Neural cell (in vitro differentiated cells): ENCODE measurements around the gene ANO5. TPM values are rescaled to one million over a fixed set of nuclear protein-coding genes. Genes with fewer than 3 reads are reported as not detected.

Experiments used
- H2AFZ ChIP-seq: fragments of 200-600, 300-800 bp; sonication (generic), shearing (Covaris generic); 2 replicates; pipeline ENCODE4 v1.6.0; 2014; ENCODE audit warnings: low read depth, mild to moderate bottlenecking, antibody characterized with exemption, low read length, moderate library complexity
- H3F3A ChIP-seq: fragments of 200-600 bp; shearing (Covaris generic); 2 replicates; pipeline ENCODE4 v1.6.1; 2016; ENCODE audit warnings: mild to moderate bottlenecking, moderate library complexity, mixed read lengths, antibody characterized with exemption, low read length; ENCODE audit not compliant: insufficient read depth, poor library complexity, severe bottlenecking
- H3K27ac ChIP-seq: fragments of 200-600, 300-800 bp; sonication (generic), shearing (Covaris generic); 2 replicates; pipeline ENCODE4 v1.5.1; 2014; ENCODE audit warnings: mild to moderate bottlenecking, low read length, moderate library complexity
- H3K27me3 ChIP-seq: fragments of 300-800, 200-600 bp; sonication (generic), shearing (Covaris generic); 2 replicates; pipeline ENCODE4 v1.6.0; 2014; ENCODE audit warnings: mild to moderate bottlenecking, low read depth, low read length, moderate library complexity; ENCODE audit not compliant: insufficient read depth
- H3K36me3 ChIP-seq: fragments of 300-800, 200-600 bp; sonication (generic), shearing (Covaris generic); 2 replicates; pipeline ENCODE4 v1.5.1; 2014; ENCODE audit warnings: mild to moderate bottlenecking, antibody characterized with exemption, low read length, moderate library complexity; ENCODE audit not compliant: insufficient read depth
- H3K4me2 ChIP-seq: fragments of 300-800, 200-600 bp; sonication (generic), shearing (Covaris generic); 2 replicates; pipeline ENCODE4 v1.6.0; 2014; ENCODE audit warnings: mild to moderate bottlenecking, low read length
- H3K4me3 ChIP-seq: fragments of 300-800, 200-600 bp; sonication (generic), shearing (Covaris generic); 2 replicates; pipeline ENCODE4 v1.5.1; 2014; ENCODE audit warnings: mild to moderate bottlenecking, low read length, moderate library complexity
- H3K79me2 ChIP-seq: fragments of 200-600 bp; shearing (Covaris generic); replicated peaks from 2 replicates; pipeline ENCODE4 v1.6.0; 2014; ENCODE audit warnings: mild to moderate bottlenecking, low read length, moderate library complexity; ENCODE audit not compliant: insufficient read depth
- H3K9ac ChIP-seq: fragments of 300-800, 200-600 bp; sonication (generic), shearing (Covaris generic); 2 replicates; pipeline ENCODE4 v1.6.1; 2016; ENCODE audit warnings: mild to moderate bottlenecking, low read length, mixed read lengths
- H3K9me2 ChIP-seq: fragments of 200-600 bp; shearing (Covaris generic); 2 replicates; pipeline ENCODE4 v1.6.1; 2016; ENCODE audit warnings: mild to moderate bottlenecking, low read length, mixed read lengths; ENCODE audit not compliant: insufficient read depth
- H3K9me3 ChIP-seq: fragments of 200-600, 300-800 bp; sonication (generic), shearing (Covaris generic); 2 replicates; pipeline ENCODE4 v1.6.1; 2016; ENCODE audit warnings: mild to moderate bottlenecking, mixed run types, low read length, moderate library complexity, mixed read lengths
- H4K20me1 ChIP-seq: fragments of 200-600 bp; shearing (Covaris generic); 2 replicates; pipeline ENCODE4 v1.6.1; 2016; ENCODE audit warnings: mild to moderate bottlenecking, mixed run types; ENCODE audit not compliant: insufficient read depth
- CTCF ChIP-seq: fragments of 450-650 bp; IDR thresholded peaks from 2 replicates; pipeline ENCODE4 v1.5.1; 2014; ENCODE audit warnings: antibody characterized with exemption, mild to moderate bottlenecking, moderate library complexity; ENCODE audit not compliant: poor library complexity, severe bottlenecking
- EP300 ChIP-seq: fragments of 450-650 bp; conservative IDR thresholded peaks from 2 replicates; pipeline ENCODE4 v1.6.1; 2014; ENCODE audit warnings: antibody characterized with exemption, mild to moderate bottlenecking, moderate library complexity; ENCODE audit not compliant: poor library complexity, severe bottlenecking
- EZH2 ChIP-seq: fragments of 200-600, 300-800 bp; shearing (Covaris generic), sonication (generic); IDR thresholded peaks from 2 replicates; pipeline ENCODE4 v1.6.1; 2014; ENCODE audit warnings: antibody characterized with exemption, low read length, borderline replicate concordance, mild to moderate bottlenecking; ENCODE audit not compliant: insufficient read depth, poor library complexity, severe bottlenecking
- MXI1 ChIP-seq: fragments of 450-650 bp; conservative IDR thresholded peaks from 2 replicates; pipeline ENCODE4 v1.6.1; 2014; ENCODE audit warnings: antibody characterized with exemption, mild to moderate bottlenecking; ENCODE audit not compliant: poor library complexity, severe bottlenecking
- POLR2AphosphoS5 ChIP-seq: IDR thresholded peaks from 2 replicates; pipeline ENCODE4 v1.6.1; 2012
- RAD21 ChIP-seq: fragments of 450-650 bp; conservative IDR thresholded peaks from 2 replicates; pipeline ENCODE4 v1.6.1; 2014; ENCODE audit warnings: antibody characterized with exemption, mild to moderate bottlenecking, moderate library complexity
- REST ChIP-seq: IDR thresholded peaks from 2 replicates; pipeline ENCODE4 v1.6.1; 2012; ENCODE audit warnings: borderline replicate concordance
- SMC3 ChIP-seq: fragments of 450-650 bp; conservative IDR thresholded peaks from 2 replicates; pipeline ENCODE4 v1.6.1; 2014; ENCODE audit warnings: antibody characterized with exemption, mild to moderate bottlenecking, moderate library complexity; ENCODE audit not compliant: poor library complexity
- TAF1 ChIP-seq: IDR thresholded peaks from 2 replicates; pipeline ENCODE4 v1.6.1; 2012; ENCODE audit warnings: low read depth
- polyA plus RNA-seq: library from polyadenylated mRNA; depleted of rRNA; stranded (reverse); fragments of >200 nt; gene quantifications from 2 replicates; pipeline ENCODE4 v1.2.3, GENCODE V29; 2014

The ANO5 gene
- polyA plus RNA-seq, 1 donor from 2014 or later = 3.6 TPM

GRCh38 chr11:22151649-22152197 is 41.2 kb upstream of the ANO5 start:
- Histone ChIP-seq H3K36me3 (no peaks in the 10 kb centered on the region), H3K9ac (no peak overlapping the region), H4K20me1 (no peaks in the 10 kb centered on the region), H3K27ac (no peak overlapping the region), H3F3A (no peaks in the 10 kb centered on the region), H3K9me3 (no peaks in the 10 kb centered on the region), H3K4me2 (no peak overlapping the region), H3K79me2 (no peaks in the 10 kb centered on the region), H3K27me3 (no peaks in the 10 kb centered on the region), H3K4me3 (no peak overlapping the region), H3K9me2 (no peaks in the 10 kb centered on the region), H2AFZ (no peak overlapping the region)
- no peak for TF ChIP-seq RAD21
- no peak for TF ChIP-seq REST
- no peak for TF ChIP-seq TAF1
- no peak for TF ChIP-seq POLR2AphosphoS5

GRCh38 chr11:22157531-22157930 is 35.4 kb upstream of the ANO5 start:
- Histone ChIP-seq H3K36me3 (no peaks in the 10 kb centered on the region), H3F3A (no peaks in the 10 kb centered on the region), H3K27me3 (no peaks in the 10 kb centered on the region), H3K27ac (no peak overlapping the region), H3K4me2 (no peak overlapping the region), H3K9me2 (no peaks in the 10 kb centered on the region), H4K20me1 (no peaks in the 10 kb centered on the region), H3K9me3 (no peaks in the 10 kb centered on the region), H3K4me3 (no peak overlapping the region), H2AFZ (no peak overlapping the region), H3K9ac (no peak overlapping the region), H3K79me2 (no peaks in the 10 kb centered on the region)
- TF ChIP-seq EP300 (no peak), POLR2AphosphoS5 (no peak), EZH2 (no peak), TAF1 (no peak), CTCF (no peak), SMC3 (no peak), REST (no peak), RAD21 (no peak), MXI1 (no peak)
